Common myeloid progenitor, CD34-positive (primary cell): ENCODE results near the gene TMEM109.
"Not testable (repeated sequence)": the region's sequence is repeated elsewhere in the genome, so short reads cannot be mapped to it uniquely, and the experiment has no call there.

Experiments
- CTCF ChIA-PET: fragments of 350-600 bp; sonication (Branson Sonifier 250); formaldehyde crosslinking; loops from one replicate; lab custom pipeline; 2021; ENCODE audit warnings: antibody characterized with exemption; lab: Charles Lee
- POLR2A ChIA-PET: fragments of 350-600 bp; sonication (Branson Sonifier 250); formaldehyde crosslinking; loops from one replicate; lab custom pipeline; 2021; ENCODE audit warnings: antibody characterized with exemption; lab: Charles Lee
- DNase-seq, 3 donors: peaks; one replicate each; pipeline versions ENCODE4 v3.0.0 to v3.0.0-alpha.2; 2013
- H3K27ac ChIP-seq, 2 experiments: 1 replicate in 1 of 2; 2 replicates in 1 of 2; pipeline ENCODE4 v1.7.0; 2013; ENCODE audit warnings: inconsistent platforms in 2 of 2, low read length in 2 of 2, mild to moderate bottlenecking in 2 of 2, low read depth in 1 of 2, moderate library complexity in 1 of 2; ENCODE audit not compliant: severe bottlenecking in 2 of 2, insufficient read depth in 1 of 2, poor library complexity in 1 of 2
- H3K27me3 ChIP-seq, 5 experiments: replicated peaks in 2 of 5; 1 replicate in 3 of 5; 2 replicates in 2 of 5; pipeline versions ENCODE4 v1.6.1 to v1.7.0; 2013; ENCODE audit warnings: low read length in 4 of 5, mild to moderate bottlenecking in 2 of 5, moderate library complexity in 2 of 5, inconsistent platforms in 1 of 5; ENCODE audit not compliant: insufficient read depth in 5 of 5, control insufficient read depth in 4 of 5
- H3K36me3 ChIP-seq, 4 experiments: 1 replicate in 2 of 4; 2 replicates in 2 of 4; pipeline versions ENCODE4 v1.6.1 to v1.7.0; 2013; ENCODE audit warnings: low read length in 3 of 4, control low read depth in 1 of 4, mild to moderate bottlenecking in 1 of 4; ENCODE audit not compliant: control insufficient read depth in 4 of 4, insufficient read depth in 4 of 4
- H3K4me1 ChIP-seq, 4 experiments: 1 replicate in 3 of 4; 2 replicates in 1 of 4; pipeline versions ENCODE4 v1.6.1 to v1.7.1; 2013; ENCODE audit warnings: low read length in 3 of 4, mild to moderate bottlenecking in 3 of 4, control low read depth in 1 of 4, inconsistent platforms in 1 of 4, moderate library complexity in 1 of 4; ENCODE audit not compliant: control insufficient read depth in 4 of 4, insufficient read depth in 4 of 4; ENCODE audit errors: control extremely low read depth in 1 of 4
- H3K4me3 ChIP-seq, 7 experiments: 1 replicate in 4 of 7; 2 replicates in 3 of 7; pipeline versions ENCODE4 v1.5.1 to v1.7.0; 2013; ENCODE audit warnings: mild to moderate bottlenecking in 7 of 7, low read length in 6 of 7, moderate library complexity in 6 of 7, inconsistent platforms in 2 of 7, low read depth in 2 of 7, control low read depth in 1 of 7; ENCODE audit not compliant: insufficient read depth in 4 of 7, control insufficient read depth in 1 of 7; ENCODE audit errors: extremely low read depth in 1 of 7
- H3K9me3 ChIP-seq, 5 experiments: 1 replicate in 4 of 5; 2 replicates in 1 of 5; pipeline versions ENCODE4 v1.6.1 to v1.7.1; 2013; ENCODE audit warnings: low read length in 4 of 5, mild to moderate bottlenecking in 2 of 5, inconsistent platforms in 1 of 5, low read depth in 1 of 5, moderate library complexity in 1 of 5; ENCODE audit not compliant: control insufficient read depth in 4 of 5, insufficient read depth in 2 of 5; ENCODE audit errors: control extremely low read depth in 1 of 5
- WGBS: methylation state at CpG from one replicate; pipeline ENCODE4 v1.1.5; 2013; ENCODE audit not compliant: insufficient coverage; 5-methylcytosine and 5-hydroxymethylcytosine counted together

The TMEM109 gene

DNA sequence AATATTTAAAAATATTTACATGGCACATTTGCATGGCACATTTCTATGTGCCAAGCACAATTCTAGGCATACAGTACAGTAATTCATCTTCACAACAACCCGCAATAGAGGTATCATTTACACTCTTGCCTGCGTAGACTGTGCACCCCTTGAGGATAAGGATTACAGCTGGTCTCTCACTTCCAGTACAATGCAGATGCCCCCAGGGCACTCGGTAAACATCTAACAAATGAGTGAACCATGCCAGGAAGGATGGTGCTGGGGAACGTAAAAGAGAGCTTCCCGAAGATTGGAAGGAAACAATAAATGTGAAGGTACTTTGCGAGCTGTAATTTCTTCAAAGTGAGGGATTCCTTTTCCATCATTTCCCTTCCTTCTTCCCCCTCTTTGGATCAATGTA, 8.9 kb upstream of the TMEM109 start:
- H3K27ac ChIP-seq = peak overlapping the region; percentile 76 to 89
- no peaks in the 10 kb centered on the region for H3K9me3 ChIP-seq
- H3K36me3 ChIP-seq = peaks cover 7 to 42% (median 36%) of the 10 kb centered on the region in 4 experiments
- POLR2A ChIA-PET = no interaction called here
- H3K27me3 ChIP-seq = no peaks in the 10 kb centered on the region
- DNase-seq = no peak
- H3K4me1 ChIP-seq = peaks cover 13 to 30% (median 25%) of the 10 kb centered on the region in 4 experiments
- peak overlapping the region in 6 of 7 experiments; percentile 75 to 92 (median 88) for H3K4me3 ChIP-seq
- CTCF ChIA-PET = interaction anchor here (0.9 to 10.5 kb wide), 10 partner anchors 8 to 129 kb away, joined by 3 to 138 read pairs (median 5); partner anchors contain the start of gene TMEM109
- 72% methylated on average over 2 of the region's 6 CpGs for WGBS

DNA sequence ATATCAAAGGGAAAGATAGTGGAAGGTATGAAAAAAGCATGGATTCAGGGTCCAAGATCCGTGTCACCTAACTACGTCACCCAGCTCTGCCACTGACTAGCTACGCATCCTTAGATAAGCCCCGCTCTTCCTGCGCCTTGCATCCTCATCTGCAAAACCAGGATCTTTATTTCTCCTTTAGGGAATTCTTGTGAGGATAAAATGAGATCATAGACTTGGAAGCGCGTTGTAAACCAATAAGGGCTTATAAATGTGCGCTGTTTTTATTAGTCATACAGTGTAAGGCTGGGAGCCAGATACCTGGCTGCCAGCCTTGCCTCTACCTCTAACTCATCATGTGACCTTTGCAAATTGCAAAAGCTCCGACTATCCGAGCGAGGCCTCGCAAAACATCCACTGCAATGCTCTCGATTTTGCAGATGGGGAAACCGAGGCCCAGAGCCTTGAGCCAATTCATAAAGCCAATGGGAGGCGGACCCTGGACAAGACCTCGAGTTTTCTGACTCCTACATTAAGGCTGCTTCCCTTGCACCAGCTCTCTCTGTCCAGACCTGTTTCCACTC, 8.3 kb upstream of the TMEM109 start:
- 2% methylated on average over 11 of the region's 16 CpGs for WGBS
- no peaks in the 10 kb centered on the region for H3K27me3 ChIP-seq
- H3K36me3 ChIP-seq = peaks cover 7 to 36% (median 30%) of the 10 kb centered on the region in 4 experiments
- peak in 1 of 3 donors; percentile 30 for DNase-seq
- no peaks in the 10 kb centered on the region for H3K9me3 ChIP-seq
- peak overlapping the region; percentile 76 to 89 for H3K27ac ChIP-seq
- peak overlapping the region; percentile 75 to 92 (median 86) for H3K4me3 ChIP-seq
- POLR2A ChIA-PET = interaction anchor here (0.5 to 0.9 kb wide), 2 partner anchors 15 to 273 kb away, joined by 3 read pairs; no protein-coding TSS in a partner anchor
- CTCF ChIA-PET = interaction anchor here (0.9 to 10.5 kb wide), 10 partner anchors 8 to 130 kb away, joined by 3 to 138 read pairs (median 5); partner anchors contain the start of gene TMEM109
- H3K4me1 ChIP-seq = peaks cover 13 to 30% (median 25%) of the 10 kb centered on the region in 4 experiments

DNA sequence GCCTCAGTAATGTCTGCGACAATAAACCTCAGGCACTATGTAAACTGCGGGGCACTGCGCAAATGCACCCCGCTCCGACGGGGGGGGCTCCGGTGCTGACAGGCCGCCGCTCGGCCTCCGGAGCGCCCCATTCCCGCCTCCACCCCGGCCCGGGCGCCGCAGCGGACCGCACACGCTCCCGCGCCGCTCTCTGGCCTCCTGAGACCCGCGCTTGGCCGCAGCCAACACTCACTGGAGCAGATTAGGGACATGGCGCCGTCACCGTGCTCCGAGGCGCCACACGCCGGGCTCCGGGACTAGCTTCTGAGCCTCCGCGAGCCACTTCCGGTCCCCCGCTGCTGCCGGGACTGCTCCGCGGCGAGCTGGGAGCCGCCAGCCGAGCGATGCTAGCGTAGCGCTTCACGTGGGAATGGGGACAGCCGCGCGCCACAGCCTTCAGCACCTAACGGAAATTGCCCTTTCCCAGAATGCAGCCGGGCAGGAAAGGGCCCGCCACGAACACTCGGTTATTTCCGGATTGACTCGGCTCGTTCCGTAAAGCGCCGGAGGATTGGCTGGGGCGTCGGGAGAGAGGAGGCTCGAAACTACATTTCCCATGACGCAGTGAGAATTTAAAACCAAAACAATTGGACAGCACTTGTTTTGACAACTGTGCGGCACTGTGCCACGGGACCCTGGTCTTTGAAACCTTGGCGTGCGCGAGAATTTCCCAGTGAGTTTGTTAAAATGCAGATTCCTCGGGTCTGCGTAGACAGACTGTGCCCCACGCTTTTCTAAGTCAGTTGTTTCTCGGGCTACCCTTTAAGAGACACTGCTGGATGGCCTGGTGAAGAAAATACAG, 7.6 kb upstream of the TMEM109 start, which contains the start of gene PRPF19:
TSS of gene PRPF19 (minus strand) at position 454 of the 841 bp plus-strand sequence. CDS start at position 251, 203 bp downstream.
- peak within 1 kb of the TSS; percentile 75 to 92 (median 86) for H3K4me3 ChIP-seq
- no peaks in the 10 kb centered on the region for H3K9me3 ChIP-seq
- CTCF ChIA-PET = interaction anchor here (0.7 to 10.5 kb wide), 9 partner anchors 8 to 131 kb away, joined by 3 to 138 read pairs (median 7); partner anchors contain the start of gene TMEM109
- WGBS = 0% methylated on average over 70 of the region's 75 CpGs
- H3K36me3 ChIP-seq = peaks cover 6 to 29% (median 24%) of the 10 kb centered on the region in 4 experiments
- POLR2A ChIA-PET = interaction anchor here (0.5 to 0.9 kb wide), 2 partner anchors 15 to 272 kb away, joined by 3 read pairs; no protein-coding TSS in a partner anchor
- DNase-seq = peak; percentile 96 to 99 (median 98)
- H3K4me1 ChIP-seq = peaks cover 13 to 35% (median 28%) of the 10 kb centered on the region in 4 experiments
- H3K27me3 ChIP-seq = no peaks in the 10 kb centered on the region
- H3K27ac ChIP-seq = peak within 1 kb of the TSS; percentile 78 to 89

DNA sequence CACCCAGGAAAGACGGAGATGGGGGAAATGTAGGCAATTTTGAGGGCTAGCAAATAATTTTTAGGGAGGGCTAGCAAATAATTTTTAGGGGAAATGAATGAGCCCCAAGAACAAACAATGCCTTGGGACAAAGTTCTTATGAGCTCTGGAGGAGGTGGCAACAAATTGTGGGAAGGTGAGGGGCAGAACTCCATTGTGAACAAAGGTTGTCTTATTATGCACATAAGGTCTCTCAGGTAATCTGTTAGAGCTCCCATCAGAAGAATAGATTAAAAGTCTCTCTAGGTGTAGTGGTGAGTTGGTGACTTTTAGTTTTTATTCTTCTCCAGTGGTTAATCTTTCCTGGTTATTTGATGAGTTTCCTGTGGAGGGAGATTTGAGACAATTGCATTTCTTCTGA, 5.2 kb upstream of the TMEM109 start:
- WGBS = 60% methylated on average over 1 of the region's 1 CpG
- H3K4me1 ChIP-seq = peaks cover 21 to 44% (median 34%) of the 10 kb centered on the region in 4 experiments
- ChIA-PET CTCF (interaction anchor here (1.1 to 1.8 kb wide), 3 partner anchors 9 to 21 kb away, joined by 3 to 8 read pairs (median 5); no protein-coding TSS in a partner anchor), POLR2A (no interaction called here)
- no peak overlapping the region for H3K4me3 ChIP-seq
- no peak overlapping the region for H3K27ac ChIP-seq
- no peaks in the 10 kb centered on the region for H3K9me3 ChIP-seq
- no peak for DNase-seq
- peaks cover 0 to 5% (median under 1%) of the 10 kb centered on the region in 4 experiments for H3K36me3 ChIP-seq
- no peaks in the 10 kb centered on the region for H3K27me3 ChIP-seq

DNA sequence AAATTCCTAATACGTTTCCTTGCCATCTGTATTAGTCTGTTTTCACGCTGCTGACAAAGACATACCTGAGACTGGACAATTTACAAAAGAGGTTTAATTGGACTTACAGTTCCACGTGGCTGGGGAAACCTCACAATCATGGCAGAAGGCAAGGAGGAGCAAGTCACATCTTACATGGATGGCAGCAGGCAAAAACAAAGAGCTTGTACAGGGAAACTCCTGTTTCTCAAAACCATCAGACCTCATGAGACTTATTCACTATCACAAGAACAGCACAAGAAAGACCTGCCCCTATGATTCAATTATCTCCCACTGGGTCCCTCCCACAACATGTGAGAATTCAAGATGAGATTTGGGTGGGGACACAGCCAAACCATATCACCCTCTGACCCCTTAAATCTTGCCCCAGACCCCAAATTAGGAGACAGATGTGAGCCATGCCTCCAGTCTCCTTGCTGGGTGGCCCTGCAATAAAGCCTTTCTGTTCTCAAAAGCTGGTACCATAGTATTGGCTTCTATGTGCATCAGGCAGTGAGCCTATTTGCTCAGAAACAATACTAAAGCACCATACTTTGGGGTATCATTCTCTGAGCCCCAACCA, 4.2 kb upstream of the TMEM109 start:
- H3K27me3 ChIP-seq, H3K36me3 ChIP-seq, DNase-seq, H3K4me3 ChIP-seq, H3K9me3 ChIP-seq, POLR2A ChIA-PET, H3K27ac ChIP-seq: not testable (repeated sequence)
- CTCF ChIA-PET = interaction anchor here (0.6 to 1.8 kb wide), 3 partner anchors 9 to 1180 kb away, joined by 3 to 8 read pairs (median 3); no protein-coding TSS in a partner anchor
- H3K4me1 ChIP-seq = peaks cover 19 to 46% (median 36%) of the 10 kb centered on the region in 4 experiments
- WGBS = 97% methylated on average over 3 of the region's 3 CpGs

DNA sequence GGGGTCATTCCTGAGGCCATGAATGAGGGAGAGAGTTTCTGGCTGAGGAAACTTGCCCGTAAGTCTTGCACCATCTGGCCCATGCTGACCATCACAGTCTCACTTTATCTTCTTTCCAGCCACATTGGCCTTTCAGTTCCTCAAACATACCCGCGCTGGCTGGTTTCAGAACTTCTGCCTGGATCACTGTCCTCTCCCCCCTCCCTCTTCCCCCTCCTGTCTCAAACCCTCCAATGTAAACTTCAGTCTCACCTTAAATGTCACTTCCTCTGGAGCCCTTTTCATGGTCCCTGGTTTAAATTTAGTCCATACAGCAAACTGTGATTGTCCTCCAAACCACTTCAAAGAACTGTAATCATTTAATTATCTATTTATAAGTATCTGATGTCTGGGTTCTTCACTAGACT, 3.7 kb upstream of the TMEM109 start:
- H3K36me3 ChIP-seq = no peaks in the 10 kb centered on the region
- CTCF ChIA-PET = interaction anchor here (1.8 kb wide), 1 partner anchor 11 kb away, joined by 8 read pairs; no protein-coding TSS in a partner anchor
- H3K27me3 ChIP-seq = no peaks in the 10 kb centered on the region
- H3K9me3 ChIP-seq = no peaks in the 10 kb centered on the region
- WGBS = 79% methylated on average over 3 of the region's 3 CpGs
- no peak overlapping the region for H3K4me3 ChIP-seq
- POLR2A ChIA-PET = no interaction called here
- peaks cover 19 to 46% (median 36%) of the 10 kb centered on the region in 4 experiments for H3K4me1 ChIP-seq
- peak in 1 of 3 donors; percentile 17 for DNase-seq
- H3K27ac ChIP-seq = no peak overlapping the region
